ENCODE measurements around the gene MC1R. TPM values are rescaled to one million over a fixed set of nuclear protein-coding genes. Genes with fewer than 3 reads are reported as not detected.
"Not testable (repeated sequence)": the region's sequence is repeated elsewhere in the genome, so short reads cannot be mapped to it uniquely, and the experiment has no call there.

MC1R gene
- polyA plus RNA-seq, 2 of the 4 experiments (the other 2 are of a cell fraction), result 7.4 to 8.0 TPM

DNA sequence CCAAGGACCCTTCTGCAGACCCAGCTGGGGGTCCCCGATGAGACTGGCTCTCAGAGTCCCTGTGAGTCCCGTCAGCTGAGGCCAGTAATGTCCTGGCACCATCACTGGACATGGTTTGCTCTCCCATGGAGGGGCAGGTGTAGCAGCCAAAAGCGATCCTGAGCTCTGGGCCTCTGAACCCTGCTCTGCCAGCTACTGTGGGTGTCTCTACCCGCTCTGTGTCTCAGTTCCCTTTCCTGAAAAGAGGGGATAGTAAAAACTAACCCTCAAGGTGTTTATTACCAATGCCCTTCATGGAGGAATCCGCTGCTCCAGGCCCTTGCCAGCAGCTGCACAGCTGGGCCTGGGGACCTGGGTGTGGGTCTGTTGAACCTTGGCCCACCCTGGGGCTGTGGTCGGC lies 13.3 kb downstream of the MC1R start:
- Histone ChIP-seq H3K27ac (no peak overlapping the region), H3K4me1 (no peaks in the 10 kb centered on the region), H3K4me3 (no peak overlapping the region), H3K4me2 (no peak overlapping the region), H3K9me3 (no peaks in the 10 kb centered on the region)
- no peak for FAIRE-seq
- ATAC-seq, result no peak; a peak in 1 of 6 replicates
- DNase-seq (ENCODE audit: low read depth in 1 of 2, low spot score in 1 of 2), result no peak
- ChIA-PET CTCF (interaction anchor here (0.6 to 1.2 kb wide), 5 partner anchors 8 to 280 kb away, joined by 3 to 5 read pairs (median 4); partner anchors contain the start of genes MC1R and TUBB3), POLR2A (no interaction called here)
- no peak for TF ChIP-seq POLR2AphosphoS2 (conservative IDR thresholded peaks at IDR 0.05; ENCODE audit: low read length)
- TF ChIP-seq TFCP2L1 (CRISPR knock-in tag; IDR thresholded peaks at IDR 0.05), result no peak
- no peak for TF ChIP-seq MAFK (IDR thresholded peaks at IDR 0.05; ENCODE audit: partially characterized antibody)
- TF ChIP-seq BCL3 (IDR thresholded peaks at IDR 0.05), result no peak
- no peak for TF ChIP-seq SMC3 (IDR thresholded peaks at IDR 0.05)
- WGBS (ENCODE audit: missing lambda C conversion rate), result 90% methylated on average over 6 of the region's 6 CpGs

DNA sequence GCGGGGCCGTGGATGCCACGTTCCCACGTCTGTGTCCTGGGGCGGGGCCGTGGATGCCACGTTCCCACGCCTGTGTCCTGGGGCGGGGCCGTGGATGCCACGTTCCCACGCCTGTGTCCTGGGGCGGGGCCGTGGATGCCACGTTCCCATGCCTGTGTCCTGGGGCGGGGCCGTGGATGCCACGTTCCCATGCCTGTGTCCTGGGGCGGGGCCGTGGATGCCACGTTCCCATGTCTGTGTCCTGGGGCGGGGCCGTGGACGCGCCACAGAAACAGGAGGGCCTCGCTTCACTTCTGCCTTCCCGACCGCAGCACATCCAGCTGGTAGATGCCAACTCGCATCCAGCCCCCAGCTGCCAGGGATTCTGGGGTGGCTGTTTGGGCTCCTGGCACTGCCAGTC lies 15.4 kb downstream of the MC1R start:
- H3K4me1 ChIP-seq; DNase-seq (ENCODE audit: low read depth in 1 of 2, low spot score in 1 of 2); H3K4me3 ChIP-seq; FAIRE-seq; H3K4me2 ChIP-seq; POLR2A ChIA-PET; H3K9me3 ChIP-seq; ATAC-seq; H3K27ac ChIP-seq: not testable (repeated sequence)
- WGBS (ENCODE audit: missing lambda C conversion rate), result 96% methylated on average over 8 of the region's 29 CpGs
- CTCF ChIA-PET, result interaction anchor here (1.2 kb wide), 2 partner anchors 14 to 17 kb away, joined by 3 to 4 read pairs; no protein-coding TSS in a partner anchor

DNA sequence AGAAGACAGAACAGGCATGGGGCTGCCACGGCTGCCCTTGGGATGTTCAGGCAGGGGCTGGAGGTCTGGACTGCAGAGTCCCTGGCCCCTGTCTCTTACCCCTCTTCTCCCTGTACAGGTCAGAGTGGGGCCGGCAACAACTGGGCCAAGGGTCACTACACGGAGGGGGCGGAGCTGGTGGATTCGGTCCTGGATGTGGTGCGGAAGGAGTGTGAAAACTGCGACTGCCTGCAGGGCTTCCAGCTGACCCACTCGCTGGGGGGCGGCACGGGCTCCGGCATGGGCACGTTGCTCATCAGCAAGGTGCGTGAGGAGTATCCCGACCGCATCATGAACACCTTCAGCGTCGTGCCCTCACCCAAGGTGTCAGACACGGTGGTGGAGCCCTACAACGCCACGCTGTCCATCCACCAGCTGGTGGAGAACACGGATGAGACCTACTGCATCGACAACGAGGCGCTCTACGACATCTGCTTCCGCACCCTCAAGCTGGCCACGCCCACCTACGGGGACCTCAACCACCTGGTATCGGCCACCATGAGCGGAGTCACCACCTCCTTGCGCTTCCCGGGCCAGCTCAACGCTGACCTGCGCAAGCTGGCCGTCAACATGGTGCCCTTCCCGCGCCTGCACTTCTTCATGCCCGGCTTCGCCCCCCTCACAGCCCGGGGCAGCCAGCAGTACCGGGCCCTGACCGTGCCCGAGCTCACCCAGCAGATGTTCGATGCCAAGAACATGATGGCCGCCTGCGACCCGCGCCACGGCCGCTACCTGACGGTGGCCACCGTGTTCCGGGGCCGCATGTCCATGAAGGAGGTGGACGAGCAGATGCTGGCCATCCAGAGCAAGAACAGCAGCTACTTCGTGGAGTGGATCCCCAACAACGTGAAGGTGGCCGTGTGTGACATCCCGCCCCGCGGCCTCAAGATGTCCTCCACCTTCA lies 16.2 kb downstream of the MC1R start:
- FAIRE-seq (no peak), DNase-seq (ENCODE audit: low read depth in 1 of 2, low spot score in 1 of 2) (no peak), ATAC-seq (no peak)
- H3K4me3 ChIP-seq, result no peak overlapping the region
- WGBS (ENCODE audit: missing lambda C conversion rate), result 92% methylated on average over 37 of the region's 61 CpGs
- TF ChIP-seq FOSL2 (IDR thresholded peaks at IDR 0.05) (no peak), FOSL2 (CRISPR knock-in tag; IDR thresholded peaks at IDR 0.05) (no peak), MAFK (IDR thresholded peaks at IDR 0.05; ENCODE audit: partially characterized antibody) (no peak), RNF2 (IDR thresholded peaks at IDR 0.05; ENCODE audit: borderline replicate concordance, low read depth) (no peak)
- TF ChIP-seq, protein P1, sequence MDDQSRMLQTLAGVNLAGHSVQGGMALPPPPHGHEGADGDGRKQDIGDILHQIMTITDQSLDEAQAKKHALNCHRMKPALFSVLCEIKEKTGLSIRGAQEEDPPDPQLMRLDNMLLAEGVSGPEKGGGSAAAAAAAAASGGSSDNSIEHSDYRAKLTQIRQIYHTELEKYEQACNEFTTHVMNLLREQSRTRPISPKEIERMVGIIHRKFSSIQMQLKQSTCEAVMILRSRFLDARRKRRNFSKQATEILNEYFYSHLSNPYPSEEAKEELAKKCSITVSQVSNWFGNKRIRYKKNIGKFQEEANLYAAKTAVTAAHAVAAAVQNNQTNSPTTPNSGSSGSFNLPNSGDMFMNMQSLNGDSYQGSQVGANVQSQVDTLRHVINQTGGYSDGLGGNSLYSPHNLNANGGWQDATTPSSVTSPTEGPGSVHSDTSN (IDR thresholded peaks at IDR 0.05), result no peak
- ChIA-PET CTCF (interaction anchor here (0.9 to 1.5 kb wide), 2 partner anchors 25 to 74 kb away, joined by 3 to 5 read pairs; no protein-coding TSS in a partner anchor), POLR2A (interaction anchor here (1.1 to 1.4 kb wide), 2 partner anchors 10 to 12 kb away, joined by 3 to 8 read pairs; no protein-coding TSS in a partner anchor)
- no peak overlapping the region for H3K27ac ChIP-seq
- H3K4me1 ChIP-seq, result no peaks in the 10 kb centered on the region
- no peaks in the 10 kb centered on the region for H3K9me3 ChIP-seq
- H3K4me2 ChIP-seq, result no peak overlapping the region

GRCh38 chr16:89935620-89936019 lies 17.0 kb downstream of the MC1R start:
- ChIA-PET POLR2A (interaction anchor here (1.1 to 1.4 kb wide), 2 partner anchors 9 to 13 kb away, joined by 3 to 8 read pairs; no protein-coding TSS in a partner anchor), CTCF (interaction anchor here (0.9 to 1.5 kb wide), 2 partner anchors 25 to 74 kb away, joined by 3 to 5 read pairs; no protein-coding TSS in a partner anchor)
- not testable (repeated sequence) for H3K27ac ChIP-seq; DNase-seq (ENCODE audit: low read depth in 1 of 2, low spot score in 1 of 2); FAIRE-seq; H3K9me3 ChIP-seq; ATAC-seq; H3K4me2 ChIP-seq; H3K4me3 ChIP-seq; H3K4me1 ChIP-seq
- WGBS (ENCODE audit: missing lambda C conversion rate), result 92% methylated on average over 27 of the region's 27 CpGs

DNA sequence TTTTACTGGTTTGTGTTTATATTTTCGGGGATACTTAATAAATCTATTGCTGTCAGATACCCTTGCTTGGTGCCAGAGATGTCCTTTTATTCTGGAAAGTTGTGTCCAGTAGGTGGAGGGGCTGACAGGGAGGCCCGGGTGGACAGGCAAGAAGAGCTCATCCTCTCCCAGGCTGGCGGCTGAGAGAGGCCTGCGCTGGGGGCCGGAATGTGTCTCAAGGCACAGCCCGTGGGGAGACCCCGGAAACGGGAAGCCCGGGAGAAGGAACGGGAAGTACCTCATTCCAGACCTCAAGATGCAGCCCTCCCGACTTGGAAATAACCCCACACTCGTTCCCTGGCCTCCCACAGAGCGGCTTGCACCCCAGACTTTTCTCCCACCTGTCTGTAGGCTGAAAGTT lies 17.4 kb downstream of the MC1R start:
- no peak for ATAC-seq
- ChIA-PET CTCF (interaction anchor here (0.9 to 1.5 kb wide), 2 partner anchors 26 to 75 kb away, joined by 3 to 5 read pairs; no protein-coding TSS in a partner anchor), POLR2A (interaction anchor here (1.1 to 1.4 kb wide), 2 partner anchors 9 to 13 kb away, joined by 3 to 8 read pairs; no protein-coding TSS in a partner anchor)
- Histone ChIP-seq H3K4me3 (no peak overlapping the region), H3K9me3 (no peaks in the 10 kb centered on the region), H3K27ac (no peak overlapping the region), H3K4me1 (no peaks in the 10 kb centered on the region), H3K4me2 (no peak overlapping the region)
- DNase-seq (ENCODE audit: low read depth in 1 of 2, low spot score in 1 of 2), result no peak
- WGBS (ENCODE audit: missing lambda C conversion rate), result 76% methylated on average over 13 of the region's 13 CpGs
- TF ChIP-seq CBX2 (IDR thresholded peaks at IDR 0.05; ENCODE audit: borderline replicate concordance, low read depth), result no peak
- TF ChIP-seq EHF (CRISPR knock-in tag; IDR thresholded peaks at IDR 0.05), result no peak
- TF ChIP-seq CBX8 (IDR thresholded peaks at IDR 0.05), result no peak
- FAIRE-seq, result no peak

Data from A549 (cell line).